Upper lobe of right lung (tissue), 1 donor: ENCODE data around the gene HIPK2. TPM values are rescaled to one million over a fixed set of nuclear protein-coding genes. Genes with fewer than 3 reads are reported as not detected.

Experiments
- ATAC-seq: fragments of 200-7000 bp; cut with Tn5 transposase; one replicate; pipeline ENCODE4 v1.9.1; 2020; ENCODE audit warnings: mild to moderate bottlenecking, moderate library complexity
- DNase-seq: peaks from one replicate; pipeline ENCODE4 v3.0.0-alpha.2; 2020
- H3K27ac ChIP-seq: fragments of 200-600 bp; one replicate; pipeline ENCODE4 v1.8.0; 2022
- H3K27me3 ChIP-seq: fragments of 200-600 bp; one replicate; pipeline ENCODE4 v1.8.0; 2022; ENCODE audit warnings: mild to moderate bottlenecking
- H3K36me3 ChIP-seq: fragments of 200-600 bp; one replicate; pipeline ENCODE4 v1.8.0; 2022
- H3K4me1 ChIP-seq: fragments of 200-600 bp; one replicate; pipeline ENCODE4 v1.8.0; 2022
- H3K4me3 ChIP-seq: fragments of 200-600 bp; one replicate; pipeline ENCODE4 v1.8.0; 2022; ENCODE audit warnings: mild to moderate bottlenecking
- H3K9me3 ChIP-seq: fragments of 200-600 bp; one replicate; pipeline ENCODE4 v1.8.0; 2022
- intact Hi-C: fragments of 100-400 bp; cut with DNase I; formaldehyde crosslinking; loops from one replicate; pipeline ENCODE4 v1.11.0; 2022
- total RNA-seq: library from RNA; stranded (reverse); fragmentation: NEBNext Ultra II Directional; extraction: Animal tissue kit (Norgen Biotek cat#: 25700); gene quantifications from one replicate; pipeline ENCODE4 v1.2.1, GENCODE V29; 2021
- TF ChIP-seq, protein P1 (sequence below): fragments of 200-600 bp; IDR thresholded peaks from one replicate; pipeline ENCODE4 v1.8.0; 2022; ENCODE audit warnings: antibody characterized with exemption
- donor health status: DM: no; HTN: yes; CAD: no; lungs with severe emphysema.

The HIPK2 gene
- total RNA-seq, 1 donor from 2014 or later: 64.3 TPM

DNA sequence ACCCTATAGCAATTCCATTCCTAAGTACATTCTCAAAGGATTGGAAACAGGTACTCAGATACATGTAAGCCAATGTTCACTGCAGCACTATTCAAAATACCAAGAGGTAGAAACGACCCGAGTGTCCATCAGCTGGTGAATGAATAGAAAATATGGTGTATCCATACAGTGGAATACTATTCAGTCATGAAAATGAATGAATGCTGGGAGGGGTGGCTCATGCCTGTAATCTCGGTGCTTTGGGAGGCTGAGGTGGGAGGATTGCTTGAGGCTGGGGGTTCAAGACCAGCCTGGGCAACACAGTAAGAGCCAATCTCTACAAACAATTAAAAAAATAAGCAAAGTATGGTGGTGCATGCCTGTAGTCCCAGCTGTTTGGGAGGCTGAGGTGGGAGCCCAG lies 191.5 kb downstream of the HIPK2 start:
- ATAC-seq (no peak), DNase-seq (no peak)
- intact Hi-C loops: no loop called here
- TF ChIP-seq, protein P1, sequence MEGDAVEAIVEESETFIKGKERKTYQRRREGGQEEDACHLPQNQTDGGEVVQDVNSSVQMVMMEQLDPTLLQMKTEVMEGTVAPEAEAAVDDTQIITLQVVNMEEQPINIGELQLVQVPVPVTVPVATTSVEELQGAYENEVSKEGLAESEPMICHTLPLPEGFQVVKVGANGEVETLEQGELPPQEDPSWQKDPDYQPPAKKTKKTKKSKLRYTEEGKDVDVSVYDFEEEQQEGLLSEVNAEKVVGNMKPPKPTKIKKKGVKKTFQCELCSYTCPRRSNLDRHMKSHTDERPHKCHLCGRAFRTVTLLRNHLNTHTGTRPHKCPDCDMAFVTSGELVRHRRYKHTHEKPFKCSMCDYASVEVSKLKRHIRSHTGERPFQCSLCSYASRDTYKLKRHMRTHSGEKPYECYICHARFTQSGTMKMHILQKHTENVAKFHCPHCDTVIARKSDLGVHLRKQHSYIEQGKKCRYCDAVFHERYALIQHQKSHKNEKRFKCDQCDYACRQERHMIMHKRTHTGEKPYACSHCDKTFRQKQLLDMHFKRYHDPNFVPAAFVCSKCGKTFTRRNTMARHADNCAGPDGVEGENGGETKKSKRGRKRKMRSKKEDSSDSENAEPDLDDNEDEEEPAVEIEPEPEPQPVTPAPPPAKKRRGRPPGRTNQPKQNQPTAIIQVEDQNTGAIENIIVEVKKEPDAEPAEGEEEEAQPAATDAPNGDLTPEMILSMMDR: no peak
- peaks cover 63% of the 10 kb centered on the region for H3K36me3 ChIP-seq
- no peak overlapping the region for H3K27ac ChIP-seq
- H3K4me1 ChIP-seq: no peaks in the 10 kb centered on the region
- H3K4me3 ChIP-seq: no peak overlapping the region
- no peaks in the 10 kb centered on the region for H3K27me3 ChIP-seq
- H3K9me3 ChIP-seq: no peaks in the 10 kb centered on the region

- DNase-seq: no peak
- no peak overlapping the region for H3K27ac ChIP-seq
- TF ChIP-seq, protein P1: no peak
- peaks cover 67% of the 10 kb centered on the region for H3K36me3 ChIP-seq
- no peak overlapping the region for H3K4me3 ChIP-seq
- intact Hi-C loops: no loop called here
- no peaks in the 10 kb centered on the region for H3K27me3 ChIP-seq
- ATAC-seq: no peak
- H3K9me3 ChIP-seq: no peaks in the 10 kb centered on the region
- no peaks in the 10 kb centered on the region for H3K4me1 ChIP-seq
Observed at GRCh38 chr7:139585042-139585441, 192.8 kb downstream of the HIPK2 start.

- ATAC-seq: no peak
- intact Hi-C loops: no loop called here
- TF ChIP-seq, protein P1: no peak
- no peak for DNase-seq
- Histone ChIP-seq H3K9me3 (no peaks in the 10 kb centered on the region), H3K4me3 (no peak overlapping the region), H3K36me3 (peaks cover 72% of the 10 kb centered on the region), H3K27ac (no peak overlapping the region), H3K4me1 (no peaks in the 10 kb centered on the region), H3K27me3 (no peaks in the 10 kb centered on the region)
Observed at GRCh38 chr7:139583826-139584553, 193.8 kb downstream of the HIPK2 start.

GRCh38 chr7:139582671-139583155 lies 195.1 kb downstream of the HIPK2 start:
- Histone ChIP-seq H3K27ac (no peak overlapping the region), H3K4me1 (no peaks in the 10 kb centered on the region), H3K36me3 (peaks cover 84% of the 10 kb centered on the region), H3K4me3 (no peak overlapping the region), H3K9me3 (no peaks in the 10 kb centered on the region), H3K27me3 (no peaks in the 10 kb centered on the region)
- intact Hi-C loops: no loop called here
- TF ChIP-seq, protein P1: no peak
- ATAC-seq (no peak), DNase-seq (no peak)

DNA sequence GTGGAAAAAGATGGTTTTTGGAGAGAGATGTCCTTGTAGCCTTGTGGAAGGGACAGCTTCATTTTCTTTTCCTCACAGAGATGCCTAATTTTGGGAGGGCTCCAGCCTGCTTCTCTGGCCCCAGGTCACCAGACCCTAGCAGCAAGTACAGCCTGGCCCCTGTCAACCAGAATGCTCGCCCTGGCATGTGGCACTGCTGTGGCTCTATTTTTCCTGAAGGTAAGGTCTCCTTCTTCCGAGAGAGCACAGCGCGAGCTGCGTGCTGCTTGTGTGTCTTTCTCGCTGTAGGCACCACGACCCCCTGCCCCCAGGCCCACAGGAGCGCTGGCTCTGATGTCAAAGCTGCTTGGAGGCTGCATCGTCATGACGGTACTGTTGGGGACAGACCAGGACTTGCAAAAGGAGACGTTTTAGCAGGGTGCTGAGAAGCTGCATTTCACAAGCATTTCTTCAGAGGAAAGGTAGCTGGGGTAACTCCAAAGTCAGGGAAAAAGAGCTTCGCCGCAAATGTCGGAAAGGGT lies 195.6 kb downstream of the HIPK2 start:
- Histone ChIP-seq H3K9me3 (no peaks in the 10 kb centered on the region), H3K4me3 (no peak overlapping the region), H3K27me3 (no peaks in the 10 kb centered on the region), H3K4me1 (no peaks in the 10 kb centered on the region), H3K27ac (no peak overlapping the region), H3K36me3 (peaks cover 81% of the 10 kb centered on the region)
- intact Hi-C loops: no loop called here
- DNase-seq (no peak), ATAC-seq (no peak)
- TF ChIP-seq, protein P1: no peak
